HG02840 (cell line): ENCODE results near the gene RNF19B.
"Not testable (repeated sequence)": the region's sequence is repeated elsewhere in the genome, so short reads cannot be mapped to it uniquely, and the experiment has no call there.

Experiments used
- ATAC-seq: cut with Tn5 transposase; IDR thresholded peaks from one replicate; pipeline ENCODE4 v1.9.1; 2021; ENCODE audit warnings: mild to moderate bottlenecking, moderate library complexity, moderate number of reproducible peaks; ENCODE audit not compliant: unreplicated experiment, low FRiP score

Gene RNF19B

GRCh38 chr1:32964461-32965250, at the start of gene RNF19B:
Gene RNF19B, minus strand, starts transcription at chr1:32964809. Its CDS starts 124 bp downstream, at chr1:32964685.
- peak; percentile 77 for ATAC-seq

GRCh38 chr1:33013791-33014190, 49.2 kb upstream of the RNF19B start:
- ATAC-seq = no peak

DNA sequence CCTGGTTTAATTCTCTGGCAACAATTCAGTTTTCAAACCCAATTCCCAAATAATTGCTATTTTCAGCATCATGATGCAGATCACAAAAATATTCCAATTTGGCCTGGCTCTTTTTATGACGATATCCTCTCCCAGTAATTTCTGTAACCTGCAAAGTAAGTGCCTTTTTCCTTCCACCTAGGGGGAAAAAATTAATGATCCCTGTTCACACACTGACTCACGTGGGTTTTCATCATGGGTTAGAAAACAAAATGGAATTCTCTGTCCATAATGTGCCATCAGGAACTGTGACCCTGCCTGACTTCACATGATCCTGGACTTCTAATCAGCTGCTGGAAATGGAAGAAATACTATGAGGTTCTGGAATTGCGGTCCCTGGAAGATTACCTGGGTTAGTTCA, 47.6 kb upstream of the RNF19B start:
- no peak for ATAC-seq

- ATAC-seq = no peak
These were observed 46.5 kb upstream of the RNF19B start for GRCh38 chr1:33010932-33011731.

- ATAC-seq = no peak
These were observed 45.0 kb upstream of the RNF19B start for GRCh38 chr1:33009561-33009960.

GRCh38 chr1:33008051-33008914, 43.7 kb upstream of the RNF19B start:
- no peak for ATAC-seq

DNA sequence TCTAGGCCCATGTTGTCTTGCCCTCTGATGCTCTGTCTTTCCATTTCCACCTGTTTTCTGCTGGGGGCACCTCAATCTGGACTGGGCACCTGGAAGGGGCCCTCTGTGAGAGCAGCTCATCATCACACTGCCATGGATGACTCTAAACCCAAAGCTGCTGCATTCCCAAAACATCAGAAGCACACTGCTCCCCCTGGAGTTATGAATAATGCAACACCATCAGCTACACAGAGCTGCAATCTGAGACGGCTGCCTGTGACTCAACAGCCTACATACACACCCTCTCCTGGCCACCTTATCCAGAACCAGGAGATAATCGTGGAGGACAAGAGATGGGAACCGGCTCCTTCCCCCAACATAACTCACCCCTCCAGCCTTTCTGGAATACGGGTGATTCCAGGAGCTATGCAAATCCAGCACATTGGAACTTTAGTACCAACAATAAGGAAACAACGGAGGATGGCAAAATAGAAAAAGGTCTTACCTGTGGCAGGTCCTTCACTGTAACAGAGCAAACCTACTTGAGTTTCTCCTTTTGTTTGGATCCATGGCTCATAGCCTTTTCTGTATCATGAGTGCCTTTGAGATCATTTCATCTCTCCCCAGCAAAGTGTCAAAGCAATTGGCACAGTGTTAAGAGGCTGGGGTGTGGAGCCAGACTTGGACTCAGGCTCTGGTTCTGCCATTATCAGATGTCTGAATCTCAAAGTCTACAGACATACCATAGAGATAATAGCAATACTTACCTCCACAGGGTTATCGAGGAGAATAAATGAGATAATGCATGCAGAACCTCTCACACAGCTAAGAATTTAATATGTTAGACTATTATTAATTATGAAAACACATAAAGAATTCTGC, 42.8 kb upstream of the RNF19B start:
- ATAC-seq = no peak

DNA sequence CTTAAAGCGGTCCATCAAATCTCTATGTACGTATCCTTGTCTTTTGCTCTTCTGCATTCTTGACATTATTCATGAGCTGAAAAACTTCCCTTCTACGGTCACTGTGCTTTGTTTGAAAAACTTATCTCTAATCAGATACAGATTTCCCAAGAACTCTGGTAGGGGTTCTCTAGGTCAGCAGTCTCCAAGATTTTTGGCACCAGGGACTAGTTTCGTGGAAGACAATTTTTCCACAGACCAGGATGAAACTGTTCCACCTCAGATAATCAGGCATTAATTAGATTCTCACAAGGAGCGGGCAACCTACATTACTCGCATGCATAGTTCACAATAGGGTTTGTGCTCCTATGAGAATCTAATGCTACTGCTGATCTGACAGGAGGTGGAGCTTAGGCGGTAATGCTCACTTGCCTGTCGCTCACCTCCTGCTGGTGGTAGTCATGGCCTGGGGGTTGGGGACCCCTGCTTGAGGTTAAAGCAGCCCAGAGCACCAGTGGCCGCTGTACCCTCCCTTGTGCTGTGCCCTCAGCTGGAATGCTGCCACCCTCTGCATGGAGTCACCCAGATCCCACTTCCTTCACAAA, 41.3 kb upstream of the RNF19B start:
- no peak for ATAC-seq

GRCh38 chr1:33005117-33005837, 40.7 kb upstream of the RNF19B start:
- no peak for ATAC-seq

DNA sequence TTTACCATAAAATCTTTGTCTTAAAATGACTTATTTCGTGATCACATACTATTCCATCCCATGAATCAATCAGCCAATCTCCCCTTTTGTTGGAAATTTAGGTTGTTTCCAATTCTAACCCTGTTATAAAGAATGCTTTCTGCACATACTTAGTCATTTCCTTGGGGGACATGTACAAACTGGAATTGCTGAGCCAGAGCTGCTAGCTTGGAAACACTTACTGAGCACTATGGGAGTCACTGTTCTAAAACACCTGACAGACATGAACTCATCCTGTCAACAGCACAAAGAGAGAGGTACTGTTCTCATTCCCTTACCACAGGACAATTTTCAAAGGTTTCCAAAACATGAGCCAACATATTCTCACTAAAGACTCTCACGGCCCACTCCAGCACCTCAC, 40.0 kb upstream of the RNF19B start:
- ATAC-seq = no peak

GRCh38 chr1:33003657-33004056, 39.0 kb upstream of the RNF19B start:
- no peak for ATAC-seq

DNA sequence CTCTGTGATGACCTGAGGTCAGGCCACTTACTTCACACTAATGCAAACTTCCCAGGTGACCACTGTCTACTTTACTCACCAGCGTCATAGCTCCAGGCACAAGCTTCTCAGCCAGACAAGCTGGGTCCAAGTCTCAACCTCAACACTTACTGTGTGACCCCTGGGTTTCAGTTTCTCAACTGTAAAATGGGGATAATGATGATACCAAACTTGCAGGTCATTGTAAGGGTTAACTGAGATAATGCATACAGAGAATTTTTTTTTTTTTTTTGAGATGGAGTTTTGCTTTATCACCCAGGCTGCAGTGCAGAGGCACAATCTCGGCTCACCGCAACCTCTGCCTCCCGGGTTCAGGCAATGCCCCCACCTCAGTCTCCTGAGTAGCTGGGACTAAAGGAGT, 37.4 kb upstream of the RNF19B start:
- no peak for ATAC-seq

- ATAC-seq = no peak
These were observed 36.7 kb upstream of the RNF19B start for GRCh38 chr1:33001282-33001681.

- no peak for ATAC-seq
These were observed 35.9 kb upstream of the RNF19B start for GRCh38 chr1:33000427-33001026.

- no peak for ATAC-seq
These were observed 34.4 kb upstream of the RNF19B start for GRCh38 chr1:32998997-32999396.

GRCh38 chr1:32998064-32998463, 33.5 kb upstream of the RNF19B start:
- no peak for ATAC-seq

- ATAC-seq = no peak
These were observed 32.8 kb upstream of the RNF19B start for GRCh38 chr1:32997381-32997891.

DNA sequence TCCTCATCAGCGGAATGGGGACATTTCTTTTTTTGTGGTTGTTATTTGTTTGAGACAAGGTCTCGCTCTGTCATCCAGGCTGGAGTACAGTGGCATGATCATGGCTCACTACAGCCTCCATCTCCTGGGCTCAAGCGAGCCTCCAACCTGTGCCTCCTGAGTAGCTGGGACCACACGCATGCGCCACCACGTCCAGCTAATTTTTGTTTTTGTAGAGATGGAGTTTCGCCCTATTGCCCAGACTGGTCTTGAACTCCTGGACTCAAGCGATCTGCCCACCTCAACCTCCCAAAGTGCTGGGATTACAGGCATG, 28.7 kb upstream of the RNF19B start:
- ATAC-seq = not testable (repeated sequence)
